ENCODE results near the gene SAFB2.

The SAFB2 gene

GRCh38 chr19:5578097-5578846, 44.3 kb downstream of the SAFB2 start:
- DNase-seq, result peak; percentile 13 to 67

GRCh38 chr19:5575590-5575989, 47.0 kb downstream of the SAFB2 start:
- DNase-seq, result no peak

DNA sequence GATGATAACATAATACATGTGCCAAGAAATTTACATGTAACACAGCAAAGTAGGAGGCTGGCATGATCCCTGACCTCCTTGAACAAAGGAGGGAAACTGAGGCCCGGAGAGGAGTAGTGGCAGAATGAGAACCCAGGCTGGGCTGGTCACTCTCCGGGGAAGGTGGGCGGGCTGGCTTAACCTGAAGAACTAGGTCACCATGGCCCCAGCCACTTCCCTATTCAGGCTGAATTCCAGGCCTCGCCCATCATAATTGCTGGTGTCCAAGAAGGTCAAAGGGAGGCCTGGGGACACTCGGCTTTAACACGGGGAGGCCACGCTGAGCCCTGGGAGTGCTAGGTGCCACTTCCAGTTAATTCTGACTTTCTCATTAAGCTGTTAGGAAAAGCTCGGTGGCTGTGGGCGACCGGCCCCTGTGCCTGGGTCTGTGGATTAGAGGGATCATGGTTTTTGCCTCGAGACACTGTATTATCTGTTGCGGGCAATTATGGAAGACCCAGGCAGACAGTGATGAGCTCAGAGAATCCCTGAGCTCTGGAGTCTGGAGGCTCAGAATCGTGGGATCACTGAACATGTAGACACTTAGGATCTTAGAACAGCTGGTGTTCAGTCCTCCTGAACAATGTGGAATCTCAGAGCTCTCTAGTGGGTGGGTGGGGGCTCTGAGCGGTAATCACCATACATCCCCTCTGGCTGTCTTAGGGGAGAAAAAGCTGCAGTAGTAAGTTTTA, 49.9 kb downstream of the SAFB2 start:
- DNase-seq, result no peak

- no peak for DNase-seq
Observed at GRCh38 chr19:5571777-5572176, 50.8 kb downstream of the SAFB2 start.

- no peak for DNase-seq
Observed at GRCh38 chr19:5567970-5568407, 54.6 kb downstream of the SAFB2 start.

GRCh38 chr19:5567360-5567969, 55.1 kb downstream of the SAFB2 start, which contains the start of gene TINCR:
TINCR (minus strand) TSS chr19:5567953.
- DNase-seq, result no peak

DNA sequence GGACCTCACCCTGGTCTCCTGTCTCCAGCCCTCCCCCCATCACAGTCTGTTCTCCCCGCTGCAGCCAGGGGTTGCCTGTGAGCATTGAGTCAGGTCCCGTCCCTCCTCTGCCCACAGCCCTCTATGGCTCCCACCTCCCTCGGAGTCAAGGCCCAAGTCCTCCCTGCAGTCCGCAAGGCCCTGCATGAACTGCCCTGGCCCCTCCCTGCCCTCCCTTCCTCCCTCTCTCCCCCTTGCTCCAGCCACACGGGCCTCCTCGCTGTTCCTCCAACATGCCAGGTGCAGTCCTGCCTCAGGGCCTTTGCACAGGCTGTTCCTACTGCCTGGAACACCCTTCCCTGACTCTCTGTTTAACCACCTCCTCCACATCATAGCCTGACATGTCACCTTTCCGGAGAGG, 57.6 kb downstream of the SAFB2 start:
- DNase-seq, result no peak

DNA sequence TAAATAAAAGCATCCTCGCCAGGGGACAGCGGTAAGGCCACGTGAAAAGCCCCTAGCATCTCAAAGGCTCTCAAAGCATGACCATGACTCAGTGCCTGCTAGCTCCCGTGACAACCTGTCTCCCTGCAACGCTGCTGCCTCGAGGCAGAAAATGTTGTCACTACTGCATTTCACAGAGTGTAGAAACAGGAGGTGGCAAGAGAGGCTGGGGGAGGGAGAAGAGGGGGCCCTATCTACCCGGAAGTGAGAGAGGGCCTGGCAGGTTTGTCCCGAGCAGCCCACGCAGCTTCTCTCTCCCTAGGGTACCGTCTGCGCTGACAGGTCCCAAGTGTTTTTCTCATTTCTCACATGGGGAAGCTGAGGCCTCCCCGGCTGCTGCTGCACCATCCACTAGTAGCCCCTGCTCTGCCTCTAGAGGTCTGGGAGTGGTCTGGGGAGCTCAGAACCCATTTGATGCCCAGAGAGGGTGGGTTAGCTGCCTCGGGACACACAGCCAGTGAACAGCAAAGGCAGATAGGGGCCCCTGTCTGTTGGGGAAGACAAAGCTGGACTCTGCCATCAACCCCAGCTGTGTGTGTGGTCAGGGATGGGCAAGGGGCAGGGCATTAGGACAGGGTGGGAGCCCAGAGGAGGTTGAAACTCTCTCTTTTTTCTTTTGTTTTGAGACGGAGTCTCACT, 58.5 kb downstream of the SAFB2 start:
- peak in 1 of 2 donors; percentile 49 for DNase-seq

DNA sequence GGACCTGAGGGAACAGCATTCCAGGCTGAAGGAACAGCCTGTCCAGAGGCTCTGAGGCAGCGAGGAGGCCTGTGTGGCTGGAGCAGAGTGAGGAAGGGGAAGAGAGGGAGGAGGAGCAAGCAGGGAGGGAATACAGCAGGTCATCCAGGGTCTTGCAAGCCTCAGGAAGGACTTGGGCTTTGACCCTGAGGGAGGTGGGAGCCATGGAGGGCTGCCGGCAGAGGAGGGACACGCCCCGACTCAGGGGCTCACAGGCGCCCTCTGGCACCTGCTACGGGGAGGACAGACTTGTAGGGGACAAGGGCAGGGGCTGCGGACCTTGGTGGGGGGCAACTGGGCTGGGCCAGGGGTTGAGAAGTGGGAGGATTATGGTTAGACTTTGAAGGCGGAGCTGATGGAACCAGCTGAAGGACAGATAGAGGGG, 59.6 kb downstream of the SAFB2 start:
- DNase-seq, result no peak

- no peak for DNase-seq
Observed at GRCh38 chr19:5562280-5562679, 60.3 kb downstream of the SAFB2 start.

GRCh38 chr19:5561559-5561958, 61.0 kb downstream of the SAFB2 start:
- DNase-seq, result no peak

DNA sequence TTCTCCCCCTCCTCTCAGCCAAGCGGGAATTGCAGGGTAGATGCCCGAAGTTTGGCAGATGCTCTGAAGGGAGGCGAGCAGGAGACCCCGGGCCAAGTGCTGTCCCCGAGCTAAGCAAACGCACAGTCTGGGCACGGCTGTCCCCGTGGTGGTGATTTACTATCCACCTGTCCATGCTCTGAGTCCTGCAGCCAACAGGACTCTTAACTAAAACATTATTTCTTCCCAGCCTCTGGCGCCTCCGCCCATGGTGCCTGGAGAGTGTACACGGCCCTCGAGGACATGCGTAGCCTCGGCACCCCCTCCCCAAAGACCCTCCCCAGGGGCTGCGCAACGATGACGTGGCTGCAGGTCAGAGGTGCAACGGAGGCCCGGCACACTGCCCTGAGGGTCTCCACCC, 62.4 kb downstream of the SAFB2 start:
- DNase-seq, result no peak

- DNase-seq, result no peak
Observed at GRCh38 chr19:5559804-5560133, 62.8 kb downstream of the SAFB2 start.

GRCh38 chr19:5558101-5558621, 64.4 kb downstream of the SAFB2 start:
- DNase-seq, result no peak

DNA sequence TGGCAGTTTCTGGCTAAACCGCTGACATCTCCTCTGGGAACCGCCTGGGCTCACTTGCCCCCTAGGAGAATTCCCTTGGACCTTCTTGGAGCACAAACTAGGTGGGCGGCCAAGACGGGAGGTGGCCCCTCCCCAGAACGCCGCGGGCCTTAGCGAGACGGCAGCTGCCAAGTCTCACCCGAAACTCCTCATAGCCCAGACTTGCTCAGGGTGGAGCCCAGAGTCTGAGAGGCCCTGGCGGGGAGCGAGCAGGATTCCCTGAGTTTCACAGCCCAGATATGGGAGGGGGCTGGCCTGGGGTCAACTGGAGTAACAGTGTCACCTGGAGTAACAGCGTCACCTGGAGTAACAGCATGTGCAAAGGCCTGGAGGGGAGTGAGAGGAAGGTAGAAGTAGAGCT, 64.9 kb downstream of the SAFB2 start:
- DNase-seq, result no peak

GRCh38 chr19:5554828-5555227, 67.7 kb downstream of the SAFB2 start:
- no peak for DNase-seq

- DNase-seq, result no peak
Observed at GRCh38 chr19:5553892-5554291, 68.7 kb downstream of the SAFB2 start.

DNA sequence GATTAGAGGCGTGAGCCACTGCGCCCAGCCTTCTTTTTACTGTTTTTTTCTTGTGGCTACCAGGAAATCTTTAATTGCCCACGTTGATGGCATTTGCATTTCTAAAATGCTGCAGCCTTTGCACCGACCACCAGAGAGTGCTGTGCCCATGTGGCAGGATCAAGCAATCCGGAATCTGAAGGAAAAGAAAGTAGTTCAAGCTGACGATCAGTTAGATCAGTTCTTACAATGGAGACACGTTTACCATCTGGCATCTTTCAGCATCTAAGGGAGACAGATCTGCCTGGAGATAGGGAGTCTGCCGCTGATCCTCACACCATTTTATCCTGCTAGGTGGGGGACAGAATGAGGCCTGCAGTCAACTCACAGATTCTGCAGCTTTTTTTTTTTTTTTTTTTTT, 74.7 kb downstream of the SAFB2 start:
- DNase-seq, result peak; percentile 11 to 16

DNA sequence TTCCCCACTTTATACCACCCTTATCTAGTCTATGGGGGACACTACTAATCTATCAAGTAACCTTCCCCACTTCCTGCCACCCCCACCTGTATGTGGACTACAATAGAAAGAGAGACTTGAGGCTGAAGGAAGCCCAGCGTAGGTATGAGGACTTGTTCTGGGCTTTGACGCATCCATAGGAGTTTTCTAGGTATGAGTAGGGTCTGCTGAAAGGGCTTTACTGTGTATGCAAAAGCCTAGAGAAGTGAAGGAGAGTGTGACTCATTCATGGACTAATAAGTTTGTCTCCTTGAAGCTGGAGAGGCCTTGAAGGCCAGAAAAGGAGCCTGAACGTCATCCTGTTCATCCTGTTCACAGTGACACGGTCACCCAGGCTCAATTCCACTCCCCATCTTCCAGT, 76.6 kb downstream of the SAFB2 start:
- DNase-seq, result no peak

DNA sequence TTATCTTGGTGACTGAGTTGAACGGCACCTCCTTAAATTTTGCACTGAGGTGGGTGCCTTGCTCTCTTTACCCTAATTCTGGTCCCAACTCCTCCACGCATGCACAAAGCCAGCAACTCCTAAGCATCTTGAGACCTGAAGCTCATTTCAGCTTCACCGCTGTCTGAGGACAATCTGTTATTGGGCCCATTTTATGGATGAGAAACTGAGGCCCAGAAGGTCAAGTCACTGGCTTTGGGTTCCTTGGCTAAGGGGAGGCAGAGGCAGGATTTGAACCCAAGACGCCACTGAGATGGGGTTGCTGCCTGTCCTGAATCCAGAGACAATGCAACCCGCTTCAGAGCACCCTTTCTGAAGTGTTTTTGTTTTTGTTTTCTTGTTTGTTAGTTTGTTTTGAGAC, 77.5 kb downstream of the SAFB2 start:
- DNase-seq, result no peak

DNA sequence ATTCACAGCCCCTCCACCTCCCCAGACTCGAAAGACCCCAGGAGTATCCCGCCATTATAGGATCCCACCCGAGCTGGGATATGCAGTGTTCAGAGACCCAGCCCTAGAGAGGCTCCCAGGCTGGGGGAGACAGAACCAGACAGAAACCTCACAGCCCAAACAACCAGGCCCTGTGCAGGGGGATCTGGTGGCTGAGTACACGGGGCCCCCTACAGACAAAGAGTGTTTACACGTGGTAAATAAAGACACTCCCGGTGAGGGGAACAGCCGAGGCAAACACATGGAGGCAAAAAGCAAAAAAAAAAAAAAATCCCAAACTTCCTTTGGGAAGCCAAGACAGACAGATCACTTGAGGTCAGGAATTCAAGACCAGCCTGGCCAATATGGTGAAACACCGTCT, 79.9 kb downstream of the SAFB2 start:
- DNase-seq, result no peak

GRCh38 chr19:5541456-5541855, 81.1 kb downstream of the SAFB2 start:
- no peak for DNase-seq

DNA sequence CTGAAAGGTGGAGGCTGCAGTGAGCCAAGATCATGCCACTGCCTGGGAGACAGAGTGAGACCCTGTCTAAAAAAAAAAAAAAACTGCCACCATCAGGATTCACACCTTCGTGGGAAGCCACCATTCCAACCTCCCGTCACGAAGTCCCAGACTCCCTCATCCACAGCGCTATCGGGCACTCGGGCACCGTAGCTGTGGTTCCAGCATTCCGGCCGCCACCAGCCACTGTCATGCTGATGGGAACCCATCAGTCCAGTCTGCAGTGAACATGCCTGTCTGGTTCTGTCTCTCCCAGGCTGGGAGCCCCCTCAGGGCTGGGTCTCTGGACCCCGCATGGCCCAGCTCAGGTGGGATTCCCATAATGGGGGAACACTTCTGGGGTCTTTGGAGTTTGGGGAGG, 82.4 kb downstream of the SAFB2 start:
- DNase-seq, result no peak

Measured in inflammatory macrophage treated with lipopolysaccharide for 1 hour (primary cell).